HCT116 (cell line): ENCODE measurements around the gene LCN2.
"Not testable (repeated sequence)": the region's sequence is repeated elsewhere in the genome, so short reads cannot be mapped to it uniquely, and the experiment has no call there.

ENCODE experiments used
- EZH2 ChIP-seq: fragments of 200-600 bp; sonication (generic); IDR thresholded peaks from 2 replicates; pipeline ENCODE4 v1.6.1; 2017; ENCODE audit warnings: antibody characterized with exemption, mixed run types
- SP1 ChIP-seq: IDR thresholded peaks from 2 replicates; pipeline ENCODE4 v1.6.1; 2012; ENCODE audit warnings: low read depth
- SRF ChIP-seq: IDR thresholded peaks from 2 replicates; pipeline ENCODE4 v1.6.1; 2012; ENCODE audit warnings: low read depth
- ZFX ChIP-seq: fragments of 450-650 bp; IDR thresholded peaks from 2 replicates; pipeline ENCODE4 v1.6.1; 2017
- ZNF274 ChIP-seq: fragments of 200-500 bp; sonication (Bioruptor generic); IDR thresholded peaks from 2 replicates; pipeline ENCODE4 v1.6.1; 2014; ENCODE audit warnings: mild to moderate bottlenecking, low read depth, low read length, inconsistent platforms
- TF ChIP-seq, protein P1 (sequence below), 3 experiments: fragments of 200-600 bp in 1 of 3; sonication (generic) in 1 of 3; IDR thresholded peaks in 2 of 3; conservative IDR thresholded peaks in 1 of 3; 2 replicates each; pipeline ENCODE4 v1.5.1; 2012 to 2017; ENCODE audit warnings: low read depth in 2 of 3, low read length in 2 of 3, antibody characterized with exemption in 1 of 3, borderline replicate concordance in 1 of 3, control low read depth in 1 of 3, mild to moderate bottlenecking in 1 of 3, mixed read lengths in 1 of 3, mixed run types in 1 of 3, moderate library complexity in 1 of 3; ENCODE audit not compliant: insufficient read depth in 1 of 3

DNA sequence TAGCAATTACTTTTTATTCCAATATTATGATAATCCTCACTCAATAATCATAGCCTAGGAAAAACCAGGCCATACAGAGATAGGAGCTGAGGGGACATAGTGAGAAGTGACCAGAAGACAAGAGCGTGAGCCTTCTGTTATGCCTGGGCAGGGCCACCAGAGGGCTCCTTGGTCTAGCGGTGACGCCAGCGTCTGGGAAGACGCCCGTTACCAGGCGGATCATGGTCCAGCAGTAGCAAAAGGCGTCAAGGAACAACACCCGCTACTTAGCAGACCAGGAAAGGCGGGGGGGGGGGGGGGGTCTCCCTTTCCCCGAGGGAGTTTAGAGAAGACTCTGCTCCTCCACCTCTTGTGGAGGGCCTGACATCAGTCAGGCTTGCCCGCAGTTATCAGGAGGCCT lies 32.2 kb downstream of the LCN2 start:
- TF ChIP-seq ZNF274, ZFX, SRF, EZH2, SP1: not testable (repeated sequence)
- TF ChIP-seq, protein P1, sequence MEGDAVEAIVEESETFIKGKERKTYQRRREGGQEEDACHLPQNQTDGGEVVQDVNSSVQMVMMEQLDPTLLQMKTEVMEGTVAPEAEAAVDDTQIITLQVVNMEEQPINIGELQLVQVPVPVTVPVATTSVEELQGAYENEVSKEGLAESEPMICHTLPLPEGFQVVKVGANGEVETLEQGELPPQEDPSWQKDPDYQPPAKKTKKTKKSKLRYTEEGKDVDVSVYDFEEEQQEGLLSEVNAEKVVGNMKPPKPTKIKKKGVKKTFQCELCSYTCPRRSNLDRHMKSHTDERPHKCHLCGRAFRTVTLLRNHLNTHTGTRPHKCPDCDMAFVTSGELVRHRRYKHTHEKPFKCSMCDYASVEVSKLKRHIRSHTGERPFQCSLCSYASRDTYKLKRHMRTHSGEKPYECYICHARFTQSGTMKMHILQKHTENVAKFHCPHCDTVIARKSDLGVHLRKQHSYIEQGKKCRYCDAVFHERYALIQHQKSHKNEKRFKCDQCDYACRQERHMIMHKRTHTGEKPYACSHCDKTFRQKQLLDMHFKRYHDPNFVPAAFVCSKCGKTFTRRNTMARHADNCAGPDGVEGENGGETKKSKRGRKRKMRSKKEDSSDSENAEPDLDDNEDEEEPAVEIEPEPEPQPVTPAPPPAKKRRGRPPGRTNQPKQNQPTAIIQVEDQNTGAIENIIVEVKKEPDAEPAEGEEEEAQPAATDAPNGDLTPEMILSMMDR (IDR thresholded peaks at IDR 0.05 in 2 of 3, conservative IDR thresholded peaks at IDR 0.05 in 1 of 3; ENCODE audit: borderline replicate concordance in 1 of 3, insufficient read depth in 1 of 3, low read depth in 2 of 3, low read length in 2 of 3) = peak; percentile 21 to 47 (median 34); a peak in 4 of 6 replicates
